ENCODE measurements around the gene C1QTNF7. TPM values are rescaled to one million over a fixed set of nuclear protein-coding genes. Genes with fewer than 3 reads are reported as not detected.

C1QTNF7 gene
- total RNA-seq, 1 experiment from 2014 or later, result not detected

GRCh38 chr4:15382669-15383273, 45.1 kb upstream of the C1QTNF7 start:
- no peak for TF ChIP-seq CTCF (IDR thresholded peaks at IDR 0.05; ENCODE audit: unreplicated experiment)
- no peaks in the 10 kb centered on the region for H3K36me3 Mint-ChIP-seq (ENCODE audit: insufficient read depth, unreplicated experiment)
- intact Hi-C loops (cut with micrococcal nuclease; ENCODE audit: unreplicated experiment), result no loop called here
- BruUV-seq (replicated peaks), result no TSS peak
- peaks cover 16% of the 10 kb centered on the region for H3K27me3 Mint-ChIP-seq (ENCODE audit: unreplicated experiment)
- no peak for DNase-seq
- CTCF ChIA-PET, result no interaction called here
- no peaks in the 10 kb centered on the region for H3K4me1 Mint-ChIP-seq (ENCODE audit: low read depth, unreplicated experiment)
- H3K9me3 Mint-ChIP-seq (ENCODE audit: low read depth, unreplicated experiment), result no peaks in the 10 kb centered on the region
- no peak overlapping the region for H3K4me3 Mint-ChIP-seq (ENCODE audit: low read depth, unreplicated experiment)
- no peak overlapping the region for H3K27ac Mint-ChIP-seq (ENCODE audit: unreplicated experiment)

- no peak for TF ChIP-seq CTCF (IDR thresholded peaks at IDR 0.05; ENCODE audit: unreplicated experiment)
- CTCF ChIA-PET, result no interaction called here
- no TSS peak for BruUV-seq (replicated peaks)
- H3K9me3 Mint-ChIP-seq (ENCODE audit: low read depth, unreplicated experiment), result no peaks in the 10 kb centered on the region
- no peaks in the 10 kb centered on the region for H3K4me1 Mint-ChIP-seq (ENCODE audit: low read depth, unreplicated experiment)
- H3K4me3 Mint-ChIP-seq (ENCODE audit: low read depth, unreplicated experiment), result no peak overlapping the region
- intact Hi-C loops (cut with micrococcal nuclease; ENCODE audit: unreplicated experiment), result no loop called here
- no peaks in the 10 kb centered on the region for H3K36me3 Mint-ChIP-seq (ENCODE audit: insufficient read depth, unreplicated experiment)
- H3K27ac Mint-ChIP-seq (ENCODE audit: unreplicated experiment), result no peak overlapping the region
- no peak for DNase-seq
- H3K27me3 Mint-ChIP-seq (ENCODE audit: unreplicated experiment), result peaks cover 16% of the 10 kb centered on the region
These were observed 42.3 kb upstream of the C1QTNF7 start for GRCh38 chr4:15385515-15385914.

- no peak for TF ChIP-seq CTCF (IDR thresholded peaks at IDR 0.05; ENCODE audit: unreplicated experiment)
- no peaks in the 10 kb centered on the region for H3K9me3 Mint-ChIP-seq (ENCODE audit: low read depth, unreplicated experiment)
- H3K4me1 Mint-ChIP-seq (ENCODE audit: low read depth, unreplicated experiment), result no peaks in the 10 kb centered on the region
- no peak overlapping the region for H3K4me3 Mint-ChIP-seq (ENCODE audit: low read depth, unreplicated experiment)
- no peaks in the 10 kb centered on the region for H3K36me3 Mint-ChIP-seq (ENCODE audit: insufficient read depth, unreplicated experiment)
- no peak overlapping the region for H3K27ac Mint-ChIP-seq (ENCODE audit: unreplicated experiment)
- intact Hi-C loops (cut with micrococcal nuclease; ENCODE audit: unreplicated experiment), result no loop called here
- CTCF ChIA-PET, result no interaction called here
- H3K27me3 Mint-ChIP-seq (ENCODE audit: unreplicated experiment), result peaks cover 16% of the 10 kb centered on the region
- no TSS peak for BruUV-seq (replicated peaks)
- DNase-seq, result no peak
These were observed 41.9 kb upstream of the C1QTNF7 start for GRCh38 chr4:15385928-15386327.

GRCh38 chr4:15390494-15390893, 37.3 kb upstream of the C1QTNF7 start:
- TF ChIP-seq CTCF (IDR thresholded peaks at IDR 0.05; ENCODE audit: unreplicated experiment), result no peak
- BruUV-seq (replicated peaks), result no TSS peak
- Mint-ChIP-seq H3K36me3 (ENCODE audit: insufficient read depth, unreplicated experiment) (no peaks in the 10 kb centered on the region), H3K4me3 (ENCODE audit: low read depth, unreplicated experiment) (no peak overlapping the region), H3K27me3 (ENCODE audit: unreplicated experiment) (peaks cover 28% of the 10 kb centered on the region), H3K4me1 (ENCODE audit: low read depth, unreplicated experiment) (no peaks in the 10 kb centered on the region), H3K27ac (ENCODE audit: unreplicated experiment) (no peak overlapping the region), H3K9me3 (ENCODE audit: low read depth, unreplicated experiment) (no peaks in the 10 kb centered on the region)
- CTCF ChIA-PET, result no interaction called here
- no peak for DNase-seq
- intact Hi-C loops (cut with micrococcal nuclease; ENCODE audit: unreplicated experiment), result loop anchor here (10.0 kb wide), 1 partner anchor 156 kb away; no protein-coding TSS in a partner anchor
